ENCODE data around the gene AFAP1.

The AFAP1 gene

DNA sequence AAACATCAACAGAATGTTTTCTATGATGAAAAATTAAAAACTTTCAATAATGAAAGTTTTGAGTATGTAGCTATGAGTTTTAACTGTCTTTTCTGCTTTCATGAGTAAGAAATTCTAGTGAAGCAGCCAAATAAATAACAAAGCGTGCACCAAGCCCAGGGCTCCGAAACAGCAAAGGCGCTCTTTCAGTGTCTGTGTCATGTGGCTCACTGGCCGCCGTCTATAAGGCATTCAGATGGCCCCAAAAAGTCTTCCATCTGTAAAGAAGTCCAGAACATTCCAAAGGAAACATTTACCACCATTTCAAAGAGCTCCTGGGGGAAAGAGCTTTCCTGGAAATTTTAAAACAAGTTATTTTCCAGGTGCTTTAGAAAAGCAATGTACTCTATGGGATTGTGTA lies 139.9 kb downstream of the AFAP1 start:
- H3K27ac ChIP-seq: no peak overlapping the region
- H3K9ac ChIP-seq: no peak overlapping the region
- no peaks in the 10 kb centered on the region for H3K27me3 ChIP-seq (ENCODE audit: insufficient read depth, low read depth)
- H3K36me3 ChIP-seq (ENCODE audit: insufficient read depth): no peaks in the 10 kb centered on the region
- no peaks in the 10 kb centered on the region for H3K4me1 ChIP-seq (ENCODE audit: low read depth, poor library complexity, severe bottlenecking)
- no peaks in the 10 kb centered on the region for H4K20me1 ChIP-seq (ENCODE audit: insufficient read depth)
- H2AFZ ChIP-seq (ENCODE audit: low read depth): no peak overlapping the region
- H3K79me2 ChIP-seq (ENCODE audit: insufficient read depth, low read depth): no peaks in the 10 kb centered on the region
- H3K4me3 ChIP-seq (IDR thresholded peaks at IDR 0.05; ENCODE audit: insufficient read depth, low read depth, low read length): no peak overlapping the region
- H3K4me2 ChIP-seq: no peak overlapping the region
- TF ChIP-seq, protein P1, sequence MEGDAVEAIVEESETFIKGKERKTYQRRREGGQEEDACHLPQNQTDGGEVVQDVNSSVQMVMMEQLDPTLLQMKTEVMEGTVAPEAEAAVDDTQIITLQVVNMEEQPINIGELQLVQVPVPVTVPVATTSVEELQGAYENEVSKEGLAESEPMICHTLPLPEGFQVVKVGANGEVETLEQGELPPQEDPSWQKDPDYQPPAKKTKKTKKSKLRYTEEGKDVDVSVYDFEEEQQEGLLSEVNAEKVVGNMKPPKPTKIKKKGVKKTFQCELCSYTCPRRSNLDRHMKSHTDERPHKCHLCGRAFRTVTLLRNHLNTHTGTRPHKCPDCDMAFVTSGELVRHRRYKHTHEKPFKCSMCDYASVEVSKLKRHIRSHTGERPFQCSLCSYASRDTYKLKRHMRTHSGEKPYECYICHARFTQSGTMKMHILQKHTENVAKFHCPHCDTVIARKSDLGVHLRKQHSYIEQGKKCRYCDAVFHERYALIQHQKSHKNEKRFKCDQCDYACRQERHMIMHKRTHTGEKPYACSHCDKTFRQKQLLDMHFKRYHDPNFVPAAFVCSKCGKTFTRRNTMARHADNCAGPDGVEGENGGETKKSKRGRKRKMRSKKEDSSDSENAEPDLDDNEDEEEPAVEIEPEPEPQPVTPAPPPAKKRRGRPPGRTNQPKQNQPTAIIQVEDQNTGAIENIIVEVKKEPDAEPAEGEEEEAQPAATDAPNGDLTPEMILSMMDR (conservative IDR thresholded peaks at IDR 0.05; ENCODE audit: low read depth, low read length): no peak

DNA sequence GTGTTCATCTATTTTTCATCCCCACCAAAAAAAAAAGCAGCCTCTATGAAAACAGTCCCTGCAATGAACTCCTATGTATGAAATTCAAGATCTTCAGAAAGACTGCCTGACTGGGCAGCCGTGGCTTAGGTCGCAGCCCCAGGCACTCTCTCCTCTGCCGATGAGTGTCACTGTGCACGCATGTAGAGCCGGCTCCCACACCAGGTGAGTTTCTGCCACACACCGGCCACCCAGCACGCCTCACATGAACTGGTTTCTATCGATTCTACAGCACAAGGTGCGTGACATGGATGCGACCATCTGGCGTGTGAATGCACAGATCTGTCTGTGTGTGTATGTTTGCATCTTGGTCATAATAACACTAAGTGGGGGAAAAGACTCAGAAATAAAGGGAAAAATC lies 140.4 kb downstream of the AFAP1 start:
- Histone ChIP-seq H3K27me3 (ENCODE audit: insufficient read depth, low read depth) (no peaks in the 10 kb centered on the region), H3K4me2 (no peak overlapping the region), H4K20me1 (ENCODE audit: insufficient read depth) (no peaks in the 10 kb centered on the region), H3K4me1 (ENCODE audit: low read depth, poor library complexity, severe bottlenecking) (no peaks in the 10 kb centered on the region), H3K79me2 (ENCODE audit: insufficient read depth, low read depth) (no peaks in the 10 kb centered on the region), H3K27ac (no peak overlapping the region), H3K36me3 (ENCODE audit: insufficient read depth) (no peaks in the 10 kb centered on the region), H3K4me3 (IDR thresholded peaks at IDR 0.05; ENCODE audit: insufficient read depth, low read depth, low read length) (no peak overlapping the region), H3K9ac (no peak overlapping the region), H2AFZ (ENCODE audit: low read depth) (no peak overlapping the region)
- TF ChIP-seq, protein P1 (conservative IDR thresholded peaks at IDR 0.05; ENCODE audit: low read depth, low read length): no peak

DNA sequence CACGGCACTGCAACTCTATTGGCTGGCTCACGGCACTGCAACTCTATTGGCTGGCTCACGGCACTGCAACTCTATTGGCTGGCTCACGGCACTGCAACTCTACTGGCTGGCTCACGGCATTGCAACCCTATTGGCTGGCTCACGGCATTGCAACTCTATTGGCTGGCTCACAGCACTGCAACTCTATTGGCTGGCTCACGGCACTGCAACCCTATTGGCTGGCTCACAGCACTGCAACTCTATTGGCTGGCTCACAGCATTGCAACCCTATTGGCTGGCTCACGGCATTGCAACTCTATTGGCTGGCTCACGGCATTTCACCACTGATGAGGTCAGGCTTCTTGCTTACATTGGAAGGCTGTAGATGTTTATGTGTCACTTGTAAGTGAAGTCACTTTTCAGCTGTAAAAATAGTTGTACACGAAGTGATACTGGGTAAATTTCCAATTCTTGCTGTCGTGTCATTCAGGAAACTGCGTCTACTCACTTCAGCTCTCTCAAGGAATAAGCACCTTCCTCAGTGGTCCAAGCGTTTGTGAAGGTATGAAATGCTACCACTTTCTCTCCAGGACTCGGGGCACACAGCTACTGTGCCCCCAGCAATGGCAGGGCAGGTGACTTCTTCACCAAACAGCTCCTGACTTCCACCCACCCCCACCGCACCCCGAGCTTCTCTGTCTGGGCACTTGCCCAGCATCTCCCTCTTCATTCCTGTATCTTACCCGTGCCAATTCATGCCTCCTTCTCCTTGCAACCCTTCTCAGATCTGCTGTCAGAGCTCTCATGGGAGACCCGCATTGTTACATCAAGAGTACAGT lies 141.3 kb downstream of the AFAP1 start:
- no peaks in the 10 kb centered on the region for H3K79me2 ChIP-seq (ENCODE audit: insufficient read depth, low read depth)

DNA sequence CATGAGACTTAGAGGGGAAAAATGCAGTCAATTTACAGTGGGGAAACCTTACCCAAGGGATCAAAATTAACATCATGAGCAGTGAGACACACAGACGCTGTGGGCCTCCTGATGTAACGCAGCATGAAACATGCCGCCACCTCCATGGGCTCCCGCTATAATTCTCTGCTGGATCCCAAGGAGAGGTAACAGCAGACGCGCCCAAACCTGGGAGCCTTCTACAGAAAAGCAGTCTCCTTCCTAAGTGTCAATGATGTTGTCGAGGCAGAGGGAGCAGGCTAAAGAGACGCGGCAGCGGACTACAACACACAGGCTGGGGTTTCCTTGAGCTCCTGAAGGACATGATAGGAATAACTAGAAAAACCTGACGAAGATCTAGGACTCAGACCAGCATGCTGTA lies 142.3 kb downstream of the AFAP1 start:
- H3K79me2 ChIP-seq (ENCODE audit: insufficient read depth, low read depth): no peaks in the 10 kb centered on the region
- H3K27me3 ChIP-seq (ENCODE audit: insufficient read depth, low read depth): no peaks in the 10 kb centered on the region

More for the DNA sequence above, 141.3 kb downstream of the AFAP1 start:
- no peak overlapping the region for H2AFZ ChIP-seq (ENCODE audit: low read depth)
- no peaks in the 10 kb centered on the region for H4K20me1 ChIP-seq (ENCODE audit: insufficient read depth)
- TF ChIP-seq, protein P1 (conservative IDR thresholded peaks at IDR 0.05; ENCODE audit: low read depth, low read length): no peak
- no peak overlapping the region for H3K9ac ChIP-seq
- H3K4me3 ChIP-seq (IDR thresholded peaks at IDR 0.05; ENCODE audit: insufficient read depth, low read depth, low read length): no peak overlapping the region
- no peak overlapping the region for H3K27ac ChIP-seq
- H3K4me2 ChIP-seq: no peak overlapping the region
- no peaks in the 10 kb centered on the region for H3K27me3 ChIP-seq (ENCODE audit: insufficient read depth, low read depth)
- no peaks in the 10 kb centered on the region for H3K4me1 ChIP-seq (ENCODE audit: low read depth, poor library complexity, severe bottlenecking)
- H3K36me3 ChIP-seq (ENCODE audit: insufficient read depth): no peaks in the 10 kb centered on the region

More for the DNA sequence above, 142.3 kb downstream of the AFAP1 start:
- TF ChIP-seq, protein P1 (conservative IDR thresholded peaks at IDR 0.05; ENCODE audit: low read depth, low read length): no peak
- Histone ChIP-seq H3K27ac (no peak overlapping the region), H3K4me3 (IDR thresholded peaks at IDR 0.05; ENCODE audit: insufficient read depth, low read depth, low read length) (no peak overlapping the region), H3K4me1 (ENCODE audit: low read depth, poor library complexity, severe bottlenecking) (no peaks in the 10 kb centered on the region), H4K20me1 (ENCODE audit: insufficient read depth) (no peaks in the 10 kb centered on the region), H3K36me3 (ENCODE audit: insufficient read depth) (no peaks in the 10 kb centered on the region), H3K4me2 (no peak overlapping the region), H3K9ac (no peak overlapping the region), H2AFZ (ENCODE audit: low read depth) (no peak overlapping the region)
